ENCODE measurements around the gene MTAP. TPM values are rescaled to one million over a fixed set of nuclear protein-coding genes. Genes with fewer than 3 reads are reported as not detected.

Gene MTAP
- total and polyA plus RNA-seq, 2 of the 13 experiments (the other 11 are each of a cell fraction or from before 2014, with no cell fraction given) = 16.7 to 51.2 TPM

DNA sequence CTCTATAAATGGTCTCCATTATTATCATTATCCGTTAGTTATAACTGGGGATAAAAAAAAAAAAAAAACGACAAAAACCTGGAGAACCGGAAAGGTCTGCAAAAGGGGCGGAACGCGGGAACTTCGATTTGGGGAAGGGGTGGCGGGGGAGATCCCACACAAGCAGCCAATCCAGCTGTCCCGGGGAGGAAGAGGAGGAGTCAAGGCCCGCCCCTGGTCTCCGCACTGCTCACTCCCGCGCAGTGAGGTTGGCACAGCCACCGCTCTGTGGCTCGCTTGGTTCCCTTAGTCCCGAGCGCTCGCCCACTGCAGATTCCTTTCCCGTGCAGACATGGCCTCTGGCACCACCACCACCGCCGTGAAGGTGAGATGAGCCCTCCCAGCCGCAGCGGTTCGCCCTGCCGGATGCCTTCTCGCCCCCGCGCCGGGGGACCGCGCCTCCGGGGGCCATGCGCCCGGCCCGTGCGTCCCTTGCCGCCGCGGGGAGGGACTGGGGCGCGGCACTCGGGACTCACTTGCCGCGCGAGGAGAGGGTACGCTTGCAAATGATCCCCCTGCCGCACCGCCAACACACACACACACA lies at the start of gene MTAP (continued):
- TF ChIP-seq ZBTB38 (CRISPR knock-in tag; IDR thresholded peaks at IDR 0.05) (peak; percentile 71), NCOA5 (CRISPR knock-in tag; IDR thresholded peaks at IDR 0.05) (no peak), FIP1L1 (IDR thresholded peaks at IDR 0.05; ENCODE audit: borderline replicate concordance, insufficient read depth, low read depth, low read length) (no peak), MTF2 (CRISPR knock-in tag; IDR thresholded peaks at IDR 0.05; ENCODE audit: borderline replicate concordance) (no peak), ZSCAN20 (CRISPR knock-in tag; IDR thresholded peaks at IDR 0.05; ENCODE audit: borderline replicate concordance) (no peak), XBP1 (CRISPR knock-in tag; IDR thresholded peaks at IDR 0.05) (no peak), RBM22 (optimal IDR thresholded peaks at IDR 0.05; ENCODE audit: low read length) (peak; percentile 51), ZBTB7A (CRISPR knock-in tag; IDR thresholded peaks at IDR 0.05) (no peak), FOXM1 (CRISPR knock-in tag; IDR thresholded peaks at IDR 0.05) (no peak), NFIB (CRISPR knock-in tag; IDR thresholded peaks at IDR 0.05; ENCODE audit: borderline replicate concordance) (no peak), JDP2 (CRISPR knock-in tag; IDR thresholded peaks at IDR 0.05; ENCODE audit: borderline replicate concordance) (no peak), ZBTB42 (CRISPR knock-in tag; IDR thresholded peaks at IDR 0.05) (no peak), ZNF607 (CRISPR knock-in tag; IDR thresholded peaks at IDR 0.05; ENCODE audit: borderline replicate concordance) (peak; percentile 85), ZNF674 (CRISPR knock-in tag; IDR thresholded peaks at IDR 0.05; ENCODE audit: low read depth) (no peak), HNRNPLL (IDR thresholded peaks at IDR 0.05; ENCODE audit: low read depth, low read length, poor library complexity, severe bottlenecking) (no peak), RFX5 (IDR thresholded peaks at IDR 0.05; ENCODE audit: low read depth, low read length) (no peak), MBNL3 (CRISPR knock-in tag; conservative IDR thresholded peaks at IDR 0.05) (no peak), EZH2 (conservative IDR thresholded peaks at IDR 0.05; ENCODE audit: low read depth, low read length) (no peak), CREBL2 (CRISPR knock-in tag; IDR thresholded peaks at IDR 0.05; ENCODE audit: borderline replicate concordance) (no peak)
- TF ChIP-seq, protein P1, sequence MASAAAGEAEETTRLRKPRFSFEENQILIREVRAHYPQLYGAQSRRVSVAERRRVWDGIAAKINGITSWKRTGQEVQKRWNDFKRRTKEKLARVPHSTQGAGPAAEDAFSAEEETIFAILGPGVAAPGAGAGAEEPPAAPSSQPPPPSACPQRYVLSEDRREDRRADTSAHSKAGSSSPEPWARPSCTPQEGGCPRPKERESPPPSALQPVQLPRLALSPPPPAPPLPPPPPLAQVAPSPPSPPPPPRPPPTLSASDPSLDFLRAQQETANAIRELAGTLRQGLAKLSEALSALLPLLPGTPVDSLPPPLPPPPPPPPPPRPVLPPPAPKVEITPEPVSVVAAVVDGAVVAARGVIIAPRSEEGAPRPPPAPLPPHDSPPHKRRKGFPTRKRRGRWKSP (CRISPR knock-in tag; IDR thresholded peaks at IDR 0.05) = peak; percentile 81
- TF ChIP-seq, protein P2, sequence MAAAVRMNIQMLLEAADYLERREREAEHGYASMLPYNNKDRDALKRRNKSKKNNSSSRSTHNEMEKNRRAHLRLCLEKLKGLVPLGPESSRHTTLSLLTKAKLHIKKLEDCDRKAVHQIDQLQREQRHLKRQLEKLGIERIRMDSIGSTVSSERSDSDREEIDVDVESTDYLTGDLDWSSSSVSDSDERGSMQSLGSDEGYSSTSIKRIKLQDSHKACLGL (CRISPR knock-in tag; IDR thresholded peaks at IDR 0.05) = no peak; the same call in 1 of the 2 replicates
- TF ChIP-seq, protein P3, sequence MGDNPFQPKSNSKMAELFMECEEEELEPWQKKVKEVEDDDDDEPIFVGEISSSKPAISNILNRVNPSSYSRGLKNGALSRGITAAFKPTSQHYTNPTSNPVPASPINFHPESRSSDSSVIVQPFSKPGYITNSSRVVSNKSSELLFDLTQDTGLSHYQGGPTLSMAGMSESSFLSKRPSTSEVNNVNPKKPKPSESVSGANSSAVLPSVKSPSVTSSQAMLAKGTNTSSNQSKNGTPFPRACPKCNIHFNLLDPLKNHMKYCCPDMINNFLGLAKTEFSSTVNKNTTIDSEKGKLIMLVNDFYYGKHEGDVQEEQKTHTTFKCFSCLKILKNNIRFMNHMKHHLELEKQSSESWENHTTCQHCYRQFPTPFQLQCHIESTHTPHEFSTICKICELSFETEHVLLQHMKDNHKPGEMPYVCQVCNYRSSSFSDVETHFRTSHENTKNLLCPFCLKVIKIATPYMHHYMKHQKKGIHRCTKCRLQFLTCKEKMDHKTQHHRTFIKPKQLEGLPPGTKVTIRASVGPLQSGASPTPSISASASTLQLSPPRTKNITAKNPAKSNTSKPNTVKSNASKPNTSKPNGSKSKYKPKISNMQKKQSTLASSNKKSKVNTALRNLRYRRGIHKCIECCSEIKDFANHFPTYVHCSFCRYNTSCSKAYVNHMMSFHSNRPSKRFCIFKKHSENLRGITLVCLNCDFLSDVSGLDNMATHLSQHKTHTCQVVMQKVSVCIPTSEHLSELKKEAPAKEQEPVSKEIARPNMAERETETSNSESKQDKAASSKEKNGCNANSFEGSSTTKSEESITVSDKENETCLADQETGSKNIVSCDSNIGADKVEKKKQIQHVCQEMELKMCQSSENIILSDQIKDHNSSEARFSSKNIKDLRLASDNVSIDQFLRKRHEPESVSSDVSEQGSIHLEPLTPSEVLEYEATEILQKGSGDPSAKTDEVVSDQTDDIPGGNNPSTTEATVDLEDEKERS (CRISPR knock-in tag; IDR thresholded peaks at IDR 0.05) = no peak
- TF ChIP-seq, protein P4, sequence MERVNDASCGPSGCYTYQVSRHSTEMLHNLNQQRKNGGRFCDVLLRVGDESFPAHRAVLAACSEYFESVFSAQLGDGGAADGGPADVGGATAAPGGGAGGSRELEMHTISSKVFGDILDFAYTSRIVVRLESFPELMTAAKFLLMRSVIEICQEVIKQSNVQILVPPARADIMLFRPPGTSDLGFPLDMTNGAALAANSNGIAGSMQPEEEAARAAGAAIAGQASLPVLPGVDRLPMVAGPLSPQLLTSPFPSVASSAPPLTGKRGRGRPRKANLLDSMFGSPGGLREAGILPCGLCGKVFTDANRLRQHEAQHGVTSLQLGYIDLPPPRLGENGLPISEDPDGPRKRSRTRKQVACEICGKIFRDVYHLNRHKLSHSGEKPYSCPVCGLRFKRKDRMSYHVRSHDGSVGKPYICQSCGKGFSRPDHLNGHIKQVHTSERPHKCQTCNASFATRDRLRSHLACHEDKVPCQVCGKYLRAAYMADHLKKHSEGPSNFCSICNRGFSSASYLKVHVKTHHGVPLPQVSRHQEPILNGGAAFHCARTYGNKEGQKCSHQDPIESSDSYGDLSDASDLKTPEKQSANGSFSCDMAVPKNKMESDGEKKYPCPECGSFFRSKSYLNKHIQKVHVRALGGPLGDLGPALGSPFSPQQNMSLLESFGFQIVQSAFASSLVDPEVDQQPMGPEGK (CRISPR knock-in tag; IDR thresholded peaks at IDR 0.05) = peak; percentile 47; the same call in 1 of the 2 replicates
